OCI-LY1 (cell line): ENCODE measurements around the gene LRMDA.

ENCODE experiments used
- CTCF ChIP-seq: fragments of 200-600 bp; sonication (generic), shearing (Covaris generic); IDR thresholded peaks from 2 replicates; pipeline ENCODE4 v1.5.1; 2017; ENCODE audit warnings: mild to moderate bottlenecking, antibody characterized with exemption, low read length, moderate library complexity, mixed read lengths
- EZH2 ChIP-seq: fragments of 200-600 bp; sonication (generic), shearing (Covaris generic); IDR thresholded peaks from 2 replicates; pipeline ENCODE4 v1.8.0; 2017; ENCODE audit warnings: borderline replicate concordance, mixed run types, mild to moderate bottlenecking, antibody characterized with exemption, low read length, moderate library complexity, mixed read lengths

GRCh38 chr10:76213876-76214275, 782.5 kb downstream of the LRMDA start:
- TF ChIP-seq CTCF (no peak), EZH2 (no peak)
